ENCODE results near the gene ITFG1.

The ITFG1 gene

GRCh38 chr16:47125757-47126156 is 335.1 kb downstream of the ITFG1 start:
- ATAC-seq, result no peak
- TF ChIP-seq ZNF70 (CRISPR knock-in tag; IDR thresholded peaks at IDR 0.05), result no peak
- no peak for TF ChIP-seq CREB5 (CRISPR knock-in tag; IDR thresholded peaks at IDR 0.05; ENCODE audit: low read depth)
- TF ChIP-seq TCF4 (CRISPR knock-in tag; IDR thresholded peaks at IDR 0.05; ENCODE audit: borderline replicate concordance), result no peak
- TF ChIP-seq ZFP30 (CRISPR knock-in tag; IDR thresholded peaks at IDR 0.05), result no peak
- no peak for TF ChIP-seq ARNTL (CRISPR knock-in tag; IDR thresholded peaks at IDR 0.05; ENCODE audit: borderline replicate concordance, low read depth)
- no peak for TF ChIP-seq OSR1 (CRISPR knock-in tag; IDR thresholded peaks at IDR 0.05)
- no peak for TF ChIP-seq ZNF565 (CRISPR knock-in tag; conservative IDR thresholded peaks at IDR 0.05; ENCODE audit: low read depth)
- TF ChIP-seq ESRRG (CRISPR knock-in tag; IDR thresholded peaks at IDR 0.05), result no peak
- no peak for TF ChIP-seq CSDC2 (CRISPR knock-in tag; IDR thresholded peaks at IDR 0.05)
- no peak for TF ChIP-seq ISL1 (CRISPR knock-in tag; IDR thresholded peaks at IDR 0.05)
- TF ChIP-seq RARB (CRISPR knock-in tag; IDR thresholded peaks at IDR 0.05), result no peak
- no peak for TF ChIP-seq PATZ1 (CRISPR knock-in tag; IDR thresholded peaks at IDR 0.05; ENCODE audit: borderline replicate concordance)
- TF ChIP-seq CSRNP3 (CRISPR knock-in tag; IDR thresholded peaks at IDR 0.05), result no peak
- TF ChIP-seq ZNF8 (CRISPR knock-in tag; IDR thresholded peaks at IDR 0.05), result no peak

GRCh38 chr16:47113130-47113529 is 347.7 kb downstream of the ITFG1 start:
- ATAC-seq, result no peak
- TF ChIP-seq GLIS3 (CRISPR knock-in tag; IDR thresholded peaks at IDR 0.05) (no peak), ZFP3 (CRISPR knock-in tag; IDR thresholded peaks at IDR 0.05) (no peak), CSDC2 (CRISPR knock-in tag; IDR thresholded peaks at IDR 0.05) (no peak), OSR1 (CRISPR knock-in tag; IDR thresholded peaks at IDR 0.05) (no peak), TCF4 (CRISPR knock-in tag; IDR thresholded peaks at IDR 0.05; ENCODE audit: borderline replicate concordance) (no peak), TOX (CRISPR knock-in tag; IDR thresholded peaks at IDR 0.05; ENCODE audit: borderline replicate concordance) (no peak), SNAI2 (CRISPR knock-in tag; IDR thresholded peaks at IDR 0.05) (no peak), CREB5 (CRISPR knock-in tag; IDR thresholded peaks at IDR 0.05; ENCODE audit: low read depth) (no peak), ESRRG (CRISPR knock-in tag; IDR thresholded peaks at IDR 0.05) (no peak), ARNTL (CRISPR knock-in tag; IDR thresholded peaks at IDR 0.05; ENCODE audit: borderline replicate concordance, low read depth) (no peak), CSRNP3 (CRISPR knock-in tag; IDR thresholded peaks at IDR 0.05) (no peak), ISL1 (CRISPR knock-in tag; IDR thresholded peaks at IDR 0.05) (no peak), ZNF8 (CRISPR knock-in tag; IDR thresholded peaks at IDR 0.05) (no peak), ZNF565 (CRISPR knock-in tag; conservative IDR thresholded peaks at IDR 0.05; ENCODE audit: low read depth) (no peak), ZC3H10 (CRISPR knock-in tag; IDR thresholded peaks at IDR 0.05) (no peak)

- no peak for ATAC-seq
- TF ChIP-seq PATZ1 (CRISPR knock-in tag; IDR thresholded peaks at IDR 0.05; ENCODE audit: borderline replicate concordance) (no peak), SNAI2 (CRISPR knock-in tag; IDR thresholded peaks at IDR 0.05) (no peak), PPARA (CRISPR knock-in tag; IDR thresholded peaks at IDR 0.05; ENCODE audit: borderline replicate concordance) (no peak), GLIS3 (CRISPR knock-in tag; IDR thresholded peaks at IDR 0.05) (no peak), CSRNP3 (CRISPR knock-in tag; IDR thresholded peaks at IDR 0.05) (no peak), ESRRG (CRISPR knock-in tag; IDR thresholded peaks at IDR 0.05) (no peak), ZFP3 (CRISPR knock-in tag; IDR thresholded peaks at IDR 0.05) (no peak), TSHZ2 (CRISPR knock-in tag; IDR thresholded peaks at IDR 0.05) (no peak), ZC3H10 (CRISPR knock-in tag; IDR thresholded peaks at IDR 0.05) (no peak), ARNTL (CRISPR knock-in tag; IDR thresholded peaks at IDR 0.05; ENCODE audit: borderline replicate concordance, low read depth) (no peak), TCF4 (CRISPR knock-in tag; IDR thresholded peaks at IDR 0.05; ENCODE audit: borderline replicate concordance) (no peak), ZFP30 (CRISPR knock-in tag; IDR thresholded peaks at IDR 0.05) (no peak)
These were observed 349.9 kb downstream of the ITFG1 start for GRCh38 chr16:47110939-47111338.
